KOPT-K1 (cell line): ENCODE data around the gene MANBA.
"Not testable (repeated sequence)": the region's sequence is repeated elsewhere in the genome, so short reads cannot be mapped to it uniquely, and the experiment has no call there.

Source experiments
- H3K27ac ChIP-seq: fragments of 200-600 bp; sonication (generic); 2 replicates; pipeline ENCODE4 v1.5.1; 2016; ENCODE audit warnings: antibody characterized with exemption, mild to moderate bottlenecking, low read depth, low read length; ENCODE audit not compliant: poor library complexity, severe bottlenecking
- H3K36me3 ChIP-seq: fragments of 200-600 bp; sonication (generic); 2 replicates; pipeline ENCODE4 v1.5.1; 2017; ENCODE audit warnings: antibody characterized with exemption, mild to moderate bottlenecking, low read length, moderate library complexity; ENCODE audit not compliant: insufficient read depth
- H3K9me3 ChIP-seq: fragments of 200-600 bp; sonication (generic); 2 replicates; pipeline ENCODE4 v1.5.1; 2017; ENCODE audit warnings: antibody characterized with exemption, low read length, mild to moderate bottlenecking; ENCODE audit not compliant: insufficient read depth, poor library complexity, severe bottlenecking

The MANBA gene

DNA sequence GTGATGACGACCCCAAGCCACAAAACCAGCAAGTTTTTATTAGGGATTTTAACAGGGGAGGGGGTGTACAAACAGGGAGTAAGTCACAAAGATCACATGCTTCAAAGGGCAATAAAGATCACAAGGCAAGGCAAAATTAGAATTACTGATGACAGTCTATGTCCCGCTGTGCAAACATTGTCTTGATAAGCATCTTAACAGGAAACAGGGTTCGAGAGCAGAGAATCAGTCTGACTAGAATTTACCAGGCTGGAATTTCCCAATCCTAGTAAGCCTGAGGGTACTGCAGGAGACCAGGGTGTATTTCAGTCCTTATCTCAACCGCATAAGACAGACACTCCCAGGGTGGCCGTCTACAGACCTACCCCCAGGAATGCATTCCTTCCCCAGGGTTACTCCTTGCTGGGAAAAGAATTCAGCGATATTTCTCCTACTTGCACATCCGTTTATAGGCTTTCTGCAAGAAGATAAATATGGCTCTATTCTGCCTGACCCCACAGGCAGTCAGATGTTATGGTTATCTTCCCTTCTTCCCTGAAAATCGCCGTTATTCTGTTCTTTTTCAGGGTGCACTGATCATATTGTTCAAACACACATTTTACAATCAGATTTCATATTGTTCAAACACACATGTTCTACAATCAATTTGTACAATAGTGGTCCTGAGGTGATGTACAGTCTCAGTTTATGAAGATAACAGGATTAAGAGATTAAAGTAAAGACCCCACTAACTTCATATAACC, 41.8 kb downstream of the MANBA start:
- H3K36me3 ChIP-seq, result peaks cover 34% of the 10 kb centered on the region
- not testable (repeated sequence) for H3K27ac ChIP-seq, H3K9me3 ChIP-seq

DNA sequence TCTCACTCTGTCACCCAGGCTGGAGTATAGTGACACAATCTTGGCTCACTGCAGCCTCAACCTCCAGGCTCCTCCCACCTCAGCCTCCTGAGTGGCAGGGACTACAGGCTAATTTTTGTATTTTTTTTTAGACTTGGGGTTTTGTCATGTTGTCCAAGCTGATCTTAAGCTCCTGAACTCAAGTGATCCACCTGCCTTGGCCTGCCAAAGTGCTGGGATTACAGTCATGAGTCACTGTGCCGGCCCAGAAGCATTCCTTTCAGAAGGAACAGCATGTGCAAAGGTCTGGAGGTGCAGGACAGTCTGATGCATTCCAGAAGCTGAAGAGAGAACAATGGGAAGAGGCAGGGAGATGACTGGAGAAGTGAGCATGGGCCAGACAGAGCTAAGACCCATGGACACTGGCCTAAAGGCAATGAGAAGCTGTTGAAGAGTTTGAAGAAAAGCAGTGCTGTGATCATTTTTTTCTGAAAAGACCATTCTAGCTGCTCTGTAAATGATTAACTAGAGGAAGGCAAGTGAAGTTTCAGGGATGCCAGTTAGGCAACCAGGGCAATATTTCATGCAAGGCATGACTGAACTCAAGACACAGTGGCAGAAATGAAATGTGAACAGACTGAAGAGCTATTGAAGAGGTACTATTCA, 43.2 kb downstream of the MANBA start:
- H3K9me3 ChIP-seq, result peaks cover 9% of the 10 kb centered on the region
- no peak overlapping the region for H3K27ac ChIP-seq
- H3K36me3 ChIP-seq, result peaks cover 27% of the 10 kb centered on the region

DNA sequence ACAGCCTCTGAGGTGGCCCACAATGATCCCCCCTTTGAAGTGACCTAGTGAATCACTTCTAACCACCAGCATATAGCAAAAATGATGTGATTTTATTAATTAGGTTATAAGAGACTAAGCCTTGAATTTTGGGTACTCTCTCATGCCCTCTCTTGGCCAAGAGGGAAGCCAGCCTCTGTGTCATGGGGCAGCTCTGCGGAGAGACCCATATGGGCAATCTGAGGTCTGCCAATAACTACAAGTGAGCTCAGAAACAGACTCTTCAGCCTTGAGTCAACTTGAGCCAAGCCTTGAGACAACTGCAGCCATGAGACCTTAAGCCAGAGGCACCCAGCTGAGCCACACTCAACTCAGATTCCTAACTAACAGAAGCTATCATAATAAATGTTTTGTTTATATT, 45.7 kb downstream of the MANBA start:
- H3K36me3 ChIP-seq, result peaks cover 22% of the 10 kb centered on the region
- no peak overlapping the region for H3K27ac ChIP-seq
- peaks cover 9% of the 10 kb centered on the region for H3K9me3 ChIP-seq

DNA sequence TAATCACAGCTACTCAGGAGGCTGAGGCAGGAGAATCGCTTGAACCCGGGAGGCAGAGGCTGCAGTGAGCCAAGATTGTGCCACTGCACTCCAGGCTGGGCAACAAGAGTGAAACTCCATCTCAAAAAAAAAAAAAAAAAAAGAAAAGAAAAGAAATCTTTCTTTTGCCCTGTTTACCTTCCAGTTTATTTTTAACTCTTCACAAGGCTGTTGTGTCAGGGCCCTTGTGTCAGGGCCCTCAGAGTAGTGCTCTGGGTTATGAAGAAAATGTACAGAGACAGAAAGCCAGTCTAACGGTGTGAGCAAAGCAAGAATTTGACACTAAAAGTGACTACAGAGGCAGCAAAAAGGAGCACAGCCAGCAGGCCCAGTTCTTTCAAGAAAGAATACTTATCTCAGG, 47.0 kb downstream of the MANBA start:
- H3K36me3 ChIP-seq, result peaks cover 13% of the 10 kb centered on the region
- not testable (repeated sequence) for H3K27ac ChIP-seq, H3K9me3 ChIP-seq

DNA sequence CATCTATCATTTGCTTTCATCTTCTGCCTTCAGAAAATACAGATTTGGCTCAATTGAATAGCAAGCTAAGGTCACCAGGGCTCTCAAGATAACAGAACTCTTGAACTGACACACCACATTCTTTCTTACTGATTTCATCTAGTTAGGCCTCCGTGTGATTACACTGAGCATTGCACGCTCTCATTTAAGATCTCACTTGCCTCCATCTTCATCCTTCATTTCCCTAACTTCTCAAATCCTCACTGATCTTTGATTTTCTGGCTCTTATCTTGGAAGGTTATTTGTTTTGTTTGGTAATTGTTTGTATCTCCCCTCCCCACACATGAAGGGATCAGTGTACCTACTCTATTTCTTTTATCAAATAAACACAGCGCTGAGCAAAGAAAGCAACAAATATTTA, 47.7 kb downstream of the MANBA start:
- no peaks in the 10 kb centered on the region for H3K9me3 ChIP-seq
- peaks cover 9% of the 10 kb centered on the region for H3K36me3 ChIP-seq
- H3K27ac ChIP-seq, result no peak overlapping the region

DNA sequence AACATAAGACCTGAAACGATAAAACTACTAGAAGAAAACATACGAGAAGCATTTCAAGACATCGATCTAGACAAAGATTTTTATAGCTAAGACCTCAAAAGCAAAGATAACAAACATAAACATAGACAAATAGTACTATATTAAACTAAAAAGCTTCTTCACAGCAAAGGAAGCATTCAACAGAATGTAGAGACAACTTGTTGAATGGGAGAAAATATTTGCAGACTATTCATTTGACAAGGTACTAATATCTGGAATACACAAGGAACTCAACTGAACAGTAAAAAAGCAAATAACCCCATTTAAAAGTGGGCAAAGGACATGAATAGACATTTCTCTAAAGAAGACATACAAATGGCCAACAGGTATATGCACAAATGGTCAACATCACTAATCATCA, 49.8 kb downstream of the MANBA start:
- peaks cover 6% of the 10 kb centered on the region for H3K9me3 ChIP-seq
- no peak overlapping the region for H3K27ac ChIP-seq
- H3K36me3 ChIP-seq, result peaks cover 7% of the 10 kb centered on the region; the same call in 1 of the 2 replicates

DNA sequence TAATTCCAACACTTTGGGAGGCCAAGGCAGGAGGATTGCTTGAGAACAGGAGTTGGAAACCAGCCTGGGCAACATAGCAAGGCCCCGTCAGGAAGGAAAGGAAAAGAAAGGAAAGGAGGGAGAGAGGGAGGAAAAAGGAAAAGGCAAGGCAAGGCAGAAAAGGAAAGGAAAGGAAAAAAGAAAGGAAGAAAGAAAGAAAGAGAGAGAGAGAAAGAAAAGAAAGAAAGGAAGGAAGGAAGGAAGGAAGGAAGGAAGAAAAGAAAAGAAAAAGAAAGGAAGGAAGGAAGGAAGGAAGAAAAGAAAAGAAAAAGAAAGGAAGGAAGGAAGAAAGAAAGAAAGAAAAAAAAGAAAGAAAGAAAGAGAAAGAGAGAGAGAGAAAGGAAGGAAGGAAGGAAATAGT, 51.7 kb downstream of the MANBA start:
- H3K27ac ChIP-seq, H3K36me3 ChIP-seq: not testable (repeated sequence)
- H3K9me3 ChIP-seq, result peaks cover 10% of the 10 kb centered on the region

DNA sequence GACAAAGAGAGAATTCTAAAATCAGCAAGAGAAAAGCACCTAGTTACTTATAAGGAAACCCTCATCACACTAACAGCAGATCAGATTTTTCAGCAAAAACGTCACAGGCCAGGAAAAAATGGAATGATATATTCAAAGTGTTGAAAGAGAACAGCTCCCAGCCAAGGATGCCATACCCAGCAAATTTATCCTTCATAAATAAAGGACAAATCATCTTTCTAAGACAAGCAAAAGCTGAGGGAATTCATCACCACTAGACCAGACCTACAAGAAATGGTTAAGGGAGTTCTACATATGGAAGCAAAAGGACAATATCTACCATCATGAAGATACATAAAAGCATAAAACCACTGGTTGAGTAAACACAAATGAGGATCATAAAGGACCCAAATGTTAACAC, 53.6 kb downstream of the MANBA start:
- Histone ChIP-seq H3K9me3 (peaks cover 16% of the 10 kb centered on the region), H3K27ac (no peak overlapping the region), H3K36me3 (peaks cover 6% of the 10 kb centered on the region; the same call in 1 of the 2 replicates)

DNA sequence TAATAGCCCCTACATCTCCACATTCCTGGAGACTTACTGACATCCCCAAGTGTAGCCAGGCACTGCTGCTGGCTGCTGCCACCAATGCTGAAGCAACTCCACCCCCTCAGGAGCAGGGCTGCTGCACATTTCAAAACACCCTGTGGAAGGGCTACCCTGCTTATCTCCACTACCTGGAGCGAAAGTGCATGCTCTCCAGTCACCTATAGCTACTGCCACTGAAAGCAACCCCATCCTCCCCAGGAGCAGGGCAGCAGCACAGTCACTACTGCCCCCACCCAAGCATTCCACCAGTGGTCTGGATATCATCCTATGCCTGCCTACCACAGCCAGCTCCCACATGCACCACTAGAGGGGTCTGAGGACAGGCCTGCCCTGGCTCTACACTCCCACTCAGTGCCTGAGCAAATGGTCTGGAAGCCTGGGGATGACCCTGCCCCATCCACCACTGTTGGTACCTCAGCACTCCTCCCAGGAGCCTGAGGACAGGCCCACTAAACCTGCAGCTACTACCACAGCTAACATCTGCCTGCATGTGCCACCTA, 55.3 kb downstream of the MANBA start:
- H3K36me3 ChIP-seq, result peaks cover 6% of the 10 kb centered on the region; the same call in 1 of the 2 replicates
- H3K9me3 ChIP-seq, result peaks cover 16% of the 10 kb centered on the region
- H3K27ac ChIP-seq, result no peak overlapping the region

DNA sequence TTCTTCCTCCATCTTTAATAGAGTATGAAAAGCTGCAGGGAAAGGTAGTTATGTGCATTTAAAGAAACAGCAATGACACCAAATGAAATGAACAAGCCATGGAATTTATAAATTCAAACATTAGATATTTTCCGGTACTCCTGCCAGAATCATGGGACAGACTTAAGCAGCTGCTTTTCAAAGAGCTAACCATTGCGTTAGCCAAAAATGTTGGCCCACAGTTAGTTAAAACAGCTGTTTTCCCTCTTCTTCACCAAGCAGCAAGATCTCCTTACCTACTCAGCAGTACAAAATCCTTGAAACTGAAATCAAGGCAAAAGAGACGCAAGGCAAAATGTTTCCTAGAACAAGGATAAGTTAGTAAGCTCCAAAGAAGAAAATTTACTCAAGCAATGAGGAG, 64.0 kb downstream of the MANBA start:
- Histone ChIP-seq H3K9me3 (no peaks in the 10 kb centered on the region), H3K27ac (no peak overlapping the region), H3K36me3 (no peaks in the 10 kb centered on the region)

DNA sequence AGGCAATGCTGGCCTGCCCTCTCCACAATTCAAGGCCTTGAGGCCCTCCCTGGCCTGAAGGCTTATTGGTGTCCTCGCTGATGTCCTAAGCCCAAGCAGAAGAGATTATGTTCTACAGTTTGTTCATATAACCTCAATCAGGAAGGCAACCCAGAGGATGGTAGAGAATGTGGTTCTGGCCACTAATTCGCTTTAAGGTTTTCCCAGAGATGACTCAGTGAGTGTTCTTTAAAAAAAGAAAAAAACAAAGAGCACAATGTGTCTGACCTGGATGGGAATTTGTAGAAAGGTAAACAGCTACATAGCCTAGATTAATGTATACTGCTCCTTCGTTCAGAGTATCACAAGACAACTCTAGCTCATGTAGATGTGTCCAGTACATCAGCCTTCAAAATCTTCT, 66.0 kb downstream of the MANBA start:
- Histone ChIP-seq H3K9me3 (no peaks in the 10 kb centered on the region), H3K27ac (no peak overlapping the region), H3K36me3 (peaks cover 2% of the 10 kb centered on the region; the same call in 1 of the 2 replicates)

DNA sequence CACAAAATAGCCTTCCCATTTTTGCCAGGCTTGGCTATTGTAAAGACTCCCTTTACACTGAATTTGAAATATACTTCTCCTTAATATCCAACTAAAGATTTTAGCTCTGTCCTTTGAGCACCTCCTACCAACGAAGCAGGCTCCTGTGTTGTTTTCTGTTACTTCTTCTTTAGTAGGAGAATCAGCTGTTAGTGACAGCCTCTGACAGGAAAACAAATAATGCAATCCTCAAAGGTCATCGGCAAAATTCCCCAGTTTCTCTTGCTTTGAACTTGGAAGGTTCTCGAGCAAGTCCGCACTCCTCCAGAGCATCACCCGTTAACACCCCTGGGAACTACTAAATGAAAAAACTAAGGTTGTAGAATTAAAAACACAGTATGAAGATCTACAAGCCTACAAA, 66.9 kb downstream of the MANBA start:
- Histone ChIP-seq H3K9me3 (no peaks in the 10 kb centered on the region), H3K36me3 (peaks cover 6% of the 10 kb centered on the region; the same call in 1 of the 2 replicates), H3K27ac (no peak overlapping the region)

DNA sequence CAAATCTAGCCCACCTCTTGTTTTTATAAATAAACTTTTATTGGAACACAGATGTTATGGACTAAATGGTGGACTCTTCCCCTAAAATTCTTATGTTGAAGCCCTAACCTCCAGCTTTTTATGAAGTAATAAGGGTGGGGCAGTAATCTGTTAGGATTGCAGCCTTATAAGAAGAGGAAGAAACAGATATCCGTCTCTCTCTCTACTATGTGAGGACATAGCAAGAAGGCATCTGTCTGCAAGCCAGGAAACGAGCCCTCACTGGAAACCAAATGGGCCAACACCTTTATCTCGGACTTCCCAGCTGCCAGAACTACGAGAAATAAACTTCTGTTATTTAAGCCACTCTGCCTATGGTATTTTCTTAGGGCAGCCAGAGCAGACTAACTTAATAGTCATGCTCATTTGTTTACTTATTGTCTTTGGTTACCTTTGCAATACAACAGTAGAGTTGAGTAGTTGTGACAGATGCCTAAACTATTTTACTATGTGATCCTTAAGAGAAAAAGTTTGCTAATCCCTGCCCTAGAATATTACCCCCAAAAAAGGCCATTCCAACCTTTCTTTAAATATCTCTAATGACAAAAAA, 67.4 kb downstream of the MANBA start:
- no peak overlapping the region for H3K27ac ChIP-seq
- peaks cover 9% of the 10 kb centered on the region; the same call in 1 of the 2 replicates for H3K36me3 ChIP-seq
- no peaks in the 10 kb centered on the region for H3K9me3 ChIP-seq

DNA sequence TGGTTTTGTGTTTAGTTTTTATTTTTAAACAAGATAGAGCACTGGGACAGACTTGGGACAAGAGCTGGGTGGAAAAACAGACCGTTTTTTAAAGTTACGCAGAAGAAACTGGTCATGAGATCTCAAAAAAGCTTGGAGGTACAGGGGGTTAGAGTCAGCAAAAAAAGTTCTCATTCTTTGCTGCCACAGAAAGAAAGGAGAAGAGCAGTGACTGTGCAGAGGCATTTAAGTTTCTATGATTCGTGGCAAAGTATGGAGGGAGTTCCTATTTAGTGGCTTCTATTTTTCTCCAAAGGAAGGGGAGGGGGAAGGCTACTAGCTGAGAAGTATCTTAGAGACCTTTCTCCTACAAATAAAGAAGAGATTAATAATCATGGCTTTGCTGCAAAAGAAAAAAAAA, 68.3 kb downstream of the MANBA start:
- H3K27ac ChIP-seq, result no peak overlapping the region
- no peaks in the 10 kb centered on the region for H3K9me3 ChIP-seq
- H3K36me3 ChIP-seq, result peaks cover 17% of the 10 kb centered on the region; the same call in 1 of the 2 replicates

DNA sequence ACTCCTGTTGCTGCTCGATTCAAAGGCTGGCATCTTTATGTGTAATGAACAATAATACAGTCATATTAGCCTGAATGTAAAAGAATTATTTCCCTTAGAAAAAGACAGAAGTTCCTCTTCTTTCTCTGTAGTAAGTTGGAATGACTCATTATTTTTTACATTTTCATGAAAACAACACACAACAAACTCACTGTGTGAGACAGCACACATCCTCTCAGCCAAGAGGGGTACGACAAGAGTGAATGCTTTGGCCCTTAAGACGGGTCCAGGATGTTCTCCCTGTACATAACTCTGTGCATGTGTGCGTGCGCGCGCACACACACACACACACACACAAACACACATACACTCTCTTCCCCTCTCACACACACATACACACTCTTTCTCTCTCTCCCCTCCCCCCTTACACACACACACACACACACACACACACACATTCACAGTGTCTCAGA, 72.8 kb downstream of the MANBA start:
- Histone ChIP-seq H3K36me3 (peaks cover 19% of the 10 kb centered on the region; the same call in 1 of the 2 replicates), H3K9me3 (no peaks in the 10 kb centered on the region), H3K27ac (no peak overlapping the region)
